Left renal pelvis (tissue), 4 donors: ENCODE results near the gene ASMT. TPM values are rescaled to one million over a fixed set of nuclear protein-coding genes. Genes with fewer than 3 reads are reported as not detected.
"Not testable (repeated sequence)": the region's sequence is repeated elsewhere in the genome, so short reads cannot be mapped to it uniquely, and the experiment has no call there.

Experiments used
- DNase-seq, 4 donors: peaks; one replicate each; pipeline ENCODE4 v3.0.0-alpha.2; 2013; ENCODE audit warnings: low read depth in 4 of 4, low spot score in 3 of 4
- polyA plus RNA-seq, 4 donors: library from polyadenylated mRNA; unstranded; fragments of 120-200 nt; gene quantifications; one replicate each; pipeline ENCODE4 v1.2.1, GENCODE V29; 2013; ENCODE audit not compliant: insufficient read length in 4 of 4

ASMT gene
- under 1 TPM in 3 of 4 donors, not detected in 1; 0.11 to 0.15 (median 0.14) TPM for polyA plus RNA-seq

GRCh38 chrX:1614927-1615326 is at the start of gene ASMT:
ASMT (plus strand) TSS chrX:1615059; CDS start chrX:1615200, 141 bp downstream.
- DNase-seq: no peak

GRCh38 chrX:1574181-1574580 is 40.7 kb upstream of the ASMT start:
- DNase-seq: not testable (repeated sequence)

GRCh38 chrX:1576201-1576992 is 38.5 kb upstream of the ASMT start:
- no peak for DNase-seq

- DNase-seq: no peak
Measured at GRCh38 chrX:1577845-1578244, 37.0 kb upstream of the ASMT start.

DNA sequence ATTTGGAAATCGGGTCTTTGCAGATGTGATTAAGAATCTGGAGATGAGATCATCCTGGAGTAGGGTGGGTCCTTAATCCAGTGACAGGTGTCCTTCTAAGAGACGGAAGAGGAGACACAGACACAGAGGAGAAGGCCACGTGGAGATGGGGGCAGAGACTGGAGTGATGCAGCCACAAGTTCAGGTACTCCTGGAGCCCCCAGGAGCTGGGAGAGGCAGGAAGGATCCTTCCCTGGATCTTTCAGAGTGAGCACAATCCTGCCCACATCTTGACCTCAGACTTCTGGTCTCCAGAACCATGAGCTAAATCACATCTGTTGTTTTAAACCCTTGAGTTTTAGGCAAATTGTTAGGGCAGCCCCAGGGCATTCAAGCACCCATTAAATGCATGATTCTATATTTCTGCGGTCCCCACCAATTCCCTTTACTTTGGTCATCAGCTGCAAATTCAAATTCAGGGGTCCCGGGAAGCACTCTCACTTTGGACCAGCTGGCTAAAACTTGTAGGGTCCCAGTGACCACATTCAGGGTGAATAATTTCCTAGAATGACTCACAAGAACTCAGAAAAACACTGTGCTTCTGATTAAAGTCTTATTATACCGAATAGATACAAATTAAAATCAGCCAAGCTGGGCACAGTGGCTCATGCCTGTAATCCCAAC is 36.2 kb upstream of the ASMT start:
- DNase-seq: no peak

GRCh38 chrX:1581132-1581531 is 33.7 kb upstream of the ASMT start:
- DNase-seq: no peak

GRCh38 chrX:1582686-1583437 is 32.0 kb upstream of the ASMT start:
- no peak for DNase-seq

GRCh38 chrX:1584237-1585011 is 30.4 kb upstream of the ASMT start:
- no peak for DNase-seq

GRCh38 chrX:1587161-1587560 is 27.7 kb upstream of the ASMT start:
- no peak for DNase-seq

DNA sequence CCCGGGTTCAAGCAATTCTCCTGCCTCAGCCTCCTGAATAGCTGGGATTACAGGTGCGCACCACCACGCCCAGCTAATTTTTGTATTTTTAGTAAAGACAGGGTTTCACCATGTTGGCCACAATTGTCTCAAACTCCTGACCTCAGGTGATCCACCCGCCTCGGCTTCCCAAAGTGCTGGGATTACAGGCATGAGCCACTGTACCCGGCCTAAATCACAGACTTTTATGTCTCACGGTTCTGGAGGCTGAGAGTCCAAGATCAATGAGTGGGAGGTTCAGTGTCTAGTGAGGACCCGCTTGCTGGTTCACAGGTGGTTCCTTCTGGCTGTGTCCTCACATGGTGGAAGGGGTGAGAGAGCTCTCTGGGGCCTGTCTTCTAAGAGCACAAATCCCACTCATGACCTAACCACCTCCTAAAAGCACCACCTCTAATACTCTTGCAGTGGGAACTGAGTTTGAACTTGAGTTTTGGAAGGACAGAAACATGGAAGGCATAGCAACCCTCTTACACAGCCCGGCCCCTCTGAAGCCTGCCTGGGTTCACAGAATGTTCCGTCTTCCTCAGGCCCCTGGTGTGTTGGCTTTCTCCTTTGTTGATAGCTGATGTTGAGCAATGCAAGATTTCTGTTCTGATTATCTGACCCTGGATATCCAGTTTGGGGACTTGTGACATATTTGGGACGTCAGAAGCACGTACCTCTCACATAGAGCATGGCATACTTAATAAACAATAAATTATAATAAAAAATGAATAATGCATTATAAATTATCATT is 25.3 kb upstream of the ASMT start:
- no peak for DNase-seq

GRCh38 chrX:1591102-1591862 is 23.6 kb upstream of the ASMT start, which contains the start of gene AKAP17A:
AKAP17A (plus strand) TSS chrX:1591604; CDS start chrX:1593463, 1,859 bp downstream.
- DNase-seq: peak; percentile 84 to 91 (median 88)

GRCh38 chrX:1591863-1592469 is 22.9 kb upstream of the ASMT start:
- no peak for DNase-seq

- DNase-seq: no peak
Measured at GRCh38 chrX:1592470-1593142, 22.3 kb upstream of the ASMT start.

DNA sequence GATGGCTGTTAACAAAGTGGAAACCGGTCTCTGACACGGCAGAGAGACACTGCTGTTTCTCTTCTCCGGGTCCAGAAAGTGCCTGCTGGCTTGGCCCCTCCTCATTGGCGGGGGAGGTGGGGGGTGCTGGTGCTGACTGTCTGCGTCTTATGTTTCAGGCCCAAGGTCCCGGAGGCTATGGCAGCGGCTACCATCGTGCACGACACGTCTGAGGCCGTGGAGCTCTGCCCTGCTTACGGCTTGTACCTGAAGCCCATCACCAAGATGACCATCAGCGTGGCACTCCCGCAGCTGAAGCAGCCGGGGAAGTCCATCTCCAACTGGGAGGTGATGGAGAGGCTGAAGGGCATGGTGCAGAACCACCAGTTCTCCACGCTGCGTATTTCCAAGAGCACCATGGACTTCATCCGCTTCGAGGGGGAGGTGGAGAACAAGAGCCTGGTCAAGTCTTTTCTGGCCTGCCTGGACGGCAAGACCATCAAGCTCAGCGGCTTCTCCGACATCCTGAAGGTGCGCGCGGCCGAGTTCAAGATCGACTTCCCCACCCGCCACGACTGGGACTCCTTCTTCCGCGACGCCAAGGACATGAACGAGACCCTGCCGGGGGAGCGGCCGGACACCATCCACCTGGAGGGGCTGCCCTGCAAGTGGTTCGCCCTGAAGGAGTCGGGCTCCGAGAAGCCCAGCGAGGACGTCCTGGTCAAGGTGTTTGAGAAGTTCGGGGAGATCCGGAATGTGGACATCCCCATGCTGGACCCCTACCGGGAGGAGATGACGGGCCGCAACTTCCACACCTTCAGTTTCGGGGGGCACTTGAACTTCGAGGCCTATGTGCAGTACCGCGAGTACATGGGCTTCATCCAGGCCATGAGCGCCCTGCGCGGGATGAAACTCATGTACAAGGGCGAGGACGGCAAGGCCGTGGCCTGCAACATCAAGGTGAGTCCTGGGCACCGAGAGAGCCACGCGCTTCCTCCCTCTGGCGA is 21.3 kb upstream of the ASMT start:
- no peak for DNase-seq

DNA sequence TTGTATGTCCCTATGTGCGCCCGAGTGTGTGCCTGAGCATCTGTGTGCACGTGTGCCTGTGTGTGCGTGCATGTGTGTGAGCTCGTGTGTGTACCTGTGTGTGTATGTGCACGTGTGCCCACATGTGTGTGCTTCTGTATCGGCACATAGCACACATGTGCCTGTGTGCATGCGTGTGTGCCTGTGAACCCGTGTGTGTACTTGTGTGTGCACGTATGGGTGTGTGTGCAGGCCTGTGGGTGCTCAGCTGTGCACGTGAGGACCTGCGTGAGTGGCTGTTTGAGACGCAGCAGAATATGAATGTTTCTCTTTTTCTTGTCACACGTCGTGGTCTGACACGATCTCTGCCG is 19.2 kb upstream of the ASMT start:
- no peak for DNase-seq

- no peak for DNase-seq
Measured at GRCh38 chrX:1596676-1597344, 18.0 kb upstream of the ASMT start.
